Measurements from ENCODE around the gene OR52N1.

OR52N1 gene

DNA sequence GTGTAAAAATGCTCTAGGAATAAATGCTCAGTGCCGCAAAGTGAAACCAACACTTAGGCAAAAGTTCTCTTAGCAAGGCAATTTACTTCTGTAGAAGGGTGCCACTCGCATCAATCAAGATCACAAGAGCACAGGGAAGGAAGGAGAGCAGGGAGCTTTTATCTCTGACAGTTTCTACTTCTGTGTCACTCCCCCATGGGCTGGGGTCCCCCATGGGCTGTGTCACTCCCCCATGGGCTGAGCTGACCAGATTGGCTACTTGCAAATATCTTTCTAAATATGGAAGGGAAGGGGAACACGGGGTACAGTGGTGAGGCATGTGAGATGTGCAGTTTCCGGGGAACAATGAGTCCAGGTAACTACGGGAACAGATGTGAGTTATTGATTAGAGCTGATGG is 18.1 kb upstream of the OR52N1 start:
- TF ChIP-seq, protein P1, sequence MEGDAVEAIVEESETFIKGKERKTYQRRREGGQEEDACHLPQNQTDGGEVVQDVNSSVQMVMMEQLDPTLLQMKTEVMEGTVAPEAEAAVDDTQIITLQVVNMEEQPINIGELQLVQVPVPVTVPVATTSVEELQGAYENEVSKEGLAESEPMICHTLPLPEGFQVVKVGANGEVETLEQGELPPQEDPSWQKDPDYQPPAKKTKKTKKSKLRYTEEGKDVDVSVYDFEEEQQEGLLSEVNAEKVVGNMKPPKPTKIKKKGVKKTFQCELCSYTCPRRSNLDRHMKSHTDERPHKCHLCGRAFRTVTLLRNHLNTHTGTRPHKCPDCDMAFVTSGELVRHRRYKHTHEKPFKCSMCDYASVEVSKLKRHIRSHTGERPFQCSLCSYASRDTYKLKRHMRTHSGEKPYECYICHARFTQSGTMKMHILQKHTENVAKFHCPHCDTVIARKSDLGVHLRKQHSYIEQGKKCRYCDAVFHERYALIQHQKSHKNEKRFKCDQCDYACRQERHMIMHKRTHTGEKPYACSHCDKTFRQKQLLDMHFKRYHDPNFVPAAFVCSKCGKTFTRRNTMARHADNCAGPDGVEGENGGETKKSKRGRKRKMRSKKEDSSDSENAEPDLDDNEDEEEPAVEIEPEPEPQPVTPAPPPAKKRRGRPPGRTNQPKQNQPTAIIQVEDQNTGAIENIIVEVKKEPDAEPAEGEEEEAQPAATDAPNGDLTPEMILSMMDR (IDR thresholded peaks at IDR 0.05; ENCODE audit: extremely low read depth, missing control alignments): no peak
- DNase-seq (ENCODE audit: low spot score): no peak

DNA sequence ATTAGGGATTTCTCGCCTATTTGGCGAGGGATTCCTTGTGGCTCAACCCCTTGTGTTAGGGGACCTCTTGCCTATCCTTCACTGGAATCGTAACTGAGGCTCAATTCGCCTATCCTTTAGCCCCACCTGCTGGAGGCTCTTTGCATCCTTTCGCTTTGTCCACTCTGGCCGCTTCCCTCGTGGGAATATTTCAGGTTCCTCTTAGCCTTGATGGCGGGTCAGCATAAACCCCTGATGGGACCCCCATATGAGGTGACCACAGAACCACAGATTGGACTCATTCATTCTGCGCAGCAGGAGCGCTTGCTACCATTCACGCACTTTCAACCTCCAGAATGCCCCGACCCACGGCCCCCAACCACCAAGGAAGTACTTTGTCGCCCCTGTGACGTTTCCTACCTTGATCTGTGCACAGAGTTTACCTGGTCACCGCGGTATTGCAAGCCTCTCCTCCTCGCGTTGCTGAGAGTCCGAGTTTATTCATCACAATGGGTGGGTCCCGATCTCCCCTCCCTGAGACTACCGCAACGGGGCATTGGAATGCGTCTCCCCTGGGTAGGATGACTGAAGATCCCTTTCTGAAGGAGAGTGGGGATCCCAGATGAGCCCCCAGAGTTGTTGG is 17.5 kb upstream of the OR52N1 start, which contains the start of gene OR52N2:
OR52N2 (plus strand) TSS at position 425 of the 622 bp plus-strand sequence. CDS start 11,412 bp downstream, outside the sequence.
- TF ChIP-seq, protein P1 (IDR thresholded peaks at IDR 0.05; ENCODE audit: extremely low read depth, missing control alignments): peak; percentile 72
- peak; percentile 50 for DNase-seq (ENCODE audit: low spot score)

GRCh38 chr11:5807580-5807979 is 16.5 kb upstream of the OR52N1 start:
- TF ChIP-seq, protein P1 (IDR thresholded peaks at IDR 0.05; ENCODE audit: extremely low read depth, missing control alignments): peak; percentile 12
- DNase-seq (ENCODE audit: low spot score): no peak

DNA sequence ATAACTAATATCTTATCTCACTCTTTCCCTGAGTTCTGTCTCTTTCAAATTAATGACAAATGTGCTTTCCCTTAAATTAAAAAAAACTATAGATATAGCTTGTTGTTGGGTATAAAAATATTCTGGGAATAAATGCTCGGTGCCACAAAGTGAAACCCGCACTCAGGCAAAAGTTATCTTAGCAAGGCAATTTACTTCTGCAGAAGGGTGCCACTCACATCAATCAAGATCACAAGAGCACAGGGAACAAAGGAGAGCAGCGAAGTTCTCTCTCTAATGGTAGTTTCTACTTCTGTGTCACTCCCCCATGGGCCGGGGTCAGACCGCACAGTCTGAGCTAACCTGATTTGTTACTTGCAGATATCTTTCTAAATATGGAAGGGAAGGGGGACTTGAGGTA is 12.9 kb upstream of the OR52N1 start:
- DNase-seq (ENCODE audit: low spot score): no peak
- TF ChIP-seq, protein P1 (IDR thresholded peaks at IDR 0.05; ENCODE audit: extremely low read depth, missing control alignments): no peak

DNA sequence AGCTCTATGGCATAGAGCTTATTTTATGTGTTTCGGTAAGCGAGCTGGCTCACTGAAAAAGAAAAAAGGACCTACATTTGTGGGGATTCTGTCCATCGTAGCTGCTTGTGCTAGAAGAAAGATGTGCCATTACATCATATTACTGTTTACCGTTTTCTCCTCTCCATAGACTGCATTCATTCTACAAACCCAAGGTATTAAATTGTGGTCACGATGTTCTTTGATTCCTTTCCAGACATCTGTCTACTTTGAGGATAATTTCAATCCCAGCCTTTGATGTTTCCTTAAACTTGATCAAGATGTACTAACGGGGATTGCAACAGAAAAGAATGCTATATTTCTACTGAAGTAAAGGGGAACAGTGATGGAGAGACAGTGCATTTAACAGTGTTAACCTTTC is 5.5 kb upstream of the OR52N1 start:
- TF ChIP-seq, protein P1 (IDR thresholded peaks at IDR 0.05; ENCODE audit: extremely low read depth, missing control alignments): no peak
- no peak for DNase-seq (ENCODE audit: low spot score)

DNA sequence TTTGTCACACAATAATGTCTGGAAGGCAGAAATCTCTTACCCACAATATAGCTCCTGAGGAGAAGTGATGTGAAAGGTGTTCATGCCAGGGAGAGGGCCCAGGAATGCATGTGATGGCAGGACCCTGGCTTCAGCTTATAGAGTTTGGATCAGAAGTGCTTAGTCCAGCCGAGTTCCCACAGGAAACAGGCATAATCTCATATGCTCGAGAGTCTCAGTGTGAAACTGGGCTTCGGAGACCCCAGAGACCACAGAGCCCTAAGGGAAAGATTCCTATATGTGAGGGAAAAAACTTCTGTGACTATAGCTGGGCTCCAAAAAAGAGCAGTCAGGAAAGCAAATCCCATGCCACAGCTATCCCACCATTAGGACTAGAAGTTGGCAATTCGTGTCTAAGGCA is 7.8 kb downstream of the OR52N1 start, which contains the start of gene OR52N5:
OR52N5 (minus strand) TSS at position 101 of the 400 bp plus-strand sequence. CDS start 4,721 bp downstream, outside the sequence.
- TF ChIP-seq, protein P1 (IDR thresholded peaks at IDR 0.05; ENCODE audit: extremely low read depth, missing control alignments): no peak
- no peak for DNase-seq (ENCODE audit: low spot score)

GRCh38 chr11:5767056-5767455 is 24.0 kb downstream of the OR52N1 start:
- TF ChIP-seq, protein P1 (IDR thresholded peaks at IDR 0.05; ENCODE audit: extremely low read depth, missing control alignments): no peak
- DNase-seq (ENCODE audit: low spot score): no peak

Data from GM20000 (cell line).